Measurements from ENCODE around the gene ZAP70. TPM values are rescaled to one million over a fixed set of nuclear protein-coding genes. Genes with fewer than 3 reads are reported as not detected.

The ZAP70 gene
- total RNA-seq, 2 experiments from 2014 or later = 40.8 to 57.9 TPM

DNA sequence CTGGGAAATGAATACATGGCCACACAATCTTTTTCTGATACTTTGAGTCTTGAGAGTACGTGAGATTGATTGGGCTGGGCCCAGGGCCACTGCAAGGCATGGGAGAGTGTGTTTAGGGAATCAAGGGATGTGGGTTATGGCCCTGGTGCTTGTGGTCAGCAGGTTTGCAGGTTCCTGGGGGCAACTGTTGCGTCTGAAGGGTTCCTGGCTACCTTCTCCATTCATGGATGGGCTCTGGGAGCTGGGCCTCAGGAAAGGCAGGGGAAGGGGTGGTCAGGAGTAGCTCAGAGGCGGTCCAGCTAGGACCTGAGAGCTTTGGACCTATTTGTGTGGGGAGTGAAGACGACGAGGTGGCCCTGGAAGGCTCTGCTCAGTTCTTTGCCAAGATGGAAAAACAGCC lies 8.4 kb upstream of the ZAP70 start:
- ChIA-PET CTCF (ENCODE audit: unreplicated experiment) (no interaction called here), POLR2A (interaction anchor here (0.6 kb wide), 1 partner anchor 1227 kb away, joined by 3 read pairs; no protein-coding TSS in a partner anchor)
- Histone ChIP-seq H3K9me2 (ENCODE audit: insufficient read depth, low read length) (no peaks in the 10 kb centered on the region), H2AFZ (ENCODE audit: low read length) (no peak overlapping the region), H3K4me3 (ENCODE audit: low read depth, low read length, poor library complexity, severe bottlenecking) (no peak overlapping the region), H3K36me3 (ENCODE audit: insufficient read depth, low read length) (no peaks in the 10 kb centered on the region), H3K27ac (ENCODE audit: low read depth, low read length, poor library complexity, severe bottlenecking) (no peak overlapping the region), H3K4me2 (ENCODE audit: low read length) (no peak overlapping the region), H3K79me2 (ENCODE audit: insufficient read depth, low read depth, low read length) (no peaks in the 10 kb centered on the region), H4K20me1 (ENCODE audit: insufficient read depth, low read length) (no peaks in the 10 kb centered on the region), H3K9me3 (ENCODE audit: low read length) (no peaks in the 10 kb centered on the region), H3K4me1 (ENCODE audit: insufficient read depth, low read length, poor library complexity, severe bottlenecking) (no peaks in the 10 kb centered on the region)
- TF ChIP-seq, protein P1, sequence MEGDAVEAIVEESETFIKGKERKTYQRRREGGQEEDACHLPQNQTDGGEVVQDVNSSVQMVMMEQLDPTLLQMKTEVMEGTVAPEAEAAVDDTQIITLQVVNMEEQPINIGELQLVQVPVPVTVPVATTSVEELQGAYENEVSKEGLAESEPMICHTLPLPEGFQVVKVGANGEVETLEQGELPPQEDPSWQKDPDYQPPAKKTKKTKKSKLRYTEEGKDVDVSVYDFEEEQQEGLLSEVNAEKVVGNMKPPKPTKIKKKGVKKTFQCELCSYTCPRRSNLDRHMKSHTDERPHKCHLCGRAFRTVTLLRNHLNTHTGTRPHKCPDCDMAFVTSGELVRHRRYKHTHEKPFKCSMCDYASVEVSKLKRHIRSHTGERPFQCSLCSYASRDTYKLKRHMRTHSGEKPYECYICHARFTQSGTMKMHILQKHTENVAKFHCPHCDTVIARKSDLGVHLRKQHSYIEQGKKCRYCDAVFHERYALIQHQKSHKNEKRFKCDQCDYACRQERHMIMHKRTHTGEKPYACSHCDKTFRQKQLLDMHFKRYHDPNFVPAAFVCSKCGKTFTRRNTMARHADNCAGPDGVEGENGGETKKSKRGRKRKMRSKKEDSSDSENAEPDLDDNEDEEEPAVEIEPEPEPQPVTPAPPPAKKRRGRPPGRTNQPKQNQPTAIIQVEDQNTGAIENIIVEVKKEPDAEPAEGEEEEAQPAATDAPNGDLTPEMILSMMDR (conservative IDR thresholded peaks at IDR 0.05; ENCODE audit: low read length) = no peak
- no peak for TF ChIP-seq EZH2phosphoT487 (IDR thresholded peaks at IDR 0.05; ENCODE audit: borderline replicate concordance, low read depth, low read length)
- no peak for DNase-seq (ENCODE audit: low spot score)
- intact Hi-C loops (cut with micrococcal nuclease; ENCODE audit: unreplicated experiment) = no loop called here
- BruUV-seq (replicated peaks) = no TSS peak

DNA sequence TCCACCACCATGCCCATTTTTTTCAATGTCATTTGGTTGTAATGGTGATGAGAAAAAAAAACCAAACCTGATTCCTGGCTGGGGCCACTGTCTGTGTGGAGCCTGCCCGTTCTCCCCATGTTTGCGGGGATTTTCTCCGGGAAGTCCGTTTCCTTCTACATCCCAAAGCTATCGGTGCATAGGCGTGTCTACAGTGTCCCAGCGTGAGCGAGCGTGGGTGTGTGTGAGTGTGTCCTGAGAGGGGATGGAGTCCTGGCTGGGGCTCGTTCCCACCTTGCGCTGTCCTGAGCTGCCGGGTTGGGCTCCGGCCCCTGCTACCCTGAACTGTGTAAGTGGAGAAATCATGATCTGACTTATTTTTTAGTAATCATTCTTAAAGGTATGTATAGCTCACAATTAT lies 7.3 kb upstream of the ZAP70 start:
- Histone ChIP-seq H3K9me2 (ENCODE audit: insufficient read depth, low read length) (no peaks in the 10 kb centered on the region), H2AFZ (ENCODE audit: low read length) (no peak overlapping the region), H3K4me2 (ENCODE audit: low read length) (no peak overlapping the region), H3K79me2 (ENCODE audit: insufficient read depth, low read depth, low read length) (no peaks in the 10 kb centered on the region), H3K36me3 (ENCODE audit: insufficient read depth, low read length) (no peaks in the 10 kb centered on the region), H3K27ac (ENCODE audit: low read depth, low read length, poor library complexity, severe bottlenecking) (no peak overlapping the region), H3K4me1 (ENCODE audit: insufficient read depth, low read length, poor library complexity, severe bottlenecking) (no peaks in the 10 kb centered on the region), H3K9me3 (ENCODE audit: low read length) (no peaks in the 10 kb centered on the region), H3K4me3 (ENCODE audit: low read depth, low read length, poor library complexity, severe bottlenecking) (no peak overlapping the region), H4K20me1 (ENCODE audit: insufficient read depth, low read length) (no peaks in the 10 kb centered on the region)
- TF ChIP-seq, protein P1 (conservative IDR thresholded peaks at IDR 0.05; ENCODE audit: low read length) = no peak
- TF ChIP-seq EZH2phosphoT487 (IDR thresholded peaks at IDR 0.05; ENCODE audit: borderline replicate concordance, low read depth, low read length) = no peak
- no peak for DNase-seq (ENCODE audit: low spot score)
- no TSS peak for BruUV-seq (replicated peaks)
- ChIA-PET POLR2A (no interaction called here), CTCF (ENCODE audit: unreplicated experiment) (no interaction called here)
- intact Hi-C loops (cut with micrococcal nuclease; ENCODE audit: unreplicated experiment) = no loop called here

DNA sequence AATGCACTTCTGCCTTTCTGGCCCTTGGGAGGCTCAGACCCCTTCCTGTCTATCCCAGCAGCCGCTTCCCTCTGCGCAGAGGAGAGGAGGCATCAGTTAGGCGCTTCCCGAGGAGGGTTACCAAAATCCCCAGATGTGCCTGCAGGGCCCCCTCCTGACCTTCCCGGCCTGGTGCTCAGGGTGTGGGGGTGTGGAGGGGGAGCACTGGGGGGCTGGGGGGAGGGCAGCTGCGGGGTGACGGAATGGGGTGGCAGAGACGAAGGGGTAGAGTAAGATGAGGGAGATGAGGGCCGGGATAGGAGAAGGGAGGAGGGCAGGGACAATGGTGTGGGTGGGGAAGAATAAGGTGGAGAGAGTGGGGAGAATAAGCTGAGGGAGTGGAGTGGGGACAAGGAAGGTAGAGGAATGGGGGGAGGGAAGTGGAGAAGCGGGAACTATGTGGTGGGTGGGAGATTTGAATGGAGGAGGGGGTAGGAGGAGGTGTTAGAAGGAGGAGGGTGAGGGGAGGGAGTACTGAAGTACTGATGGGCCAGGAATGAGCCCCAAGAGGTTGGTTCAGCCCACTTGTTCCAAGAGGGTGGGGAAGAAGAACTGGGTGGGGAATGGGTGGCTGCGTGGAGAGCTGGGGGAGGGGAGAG lies 6.5 kb upstream of the ZAP70 start:
- intact Hi-C loops (cut with micrococcal nuclease; ENCODE audit: unreplicated experiment) = no loop called here
- Histone ChIP-seq H3K4me3 (ENCODE audit: low read depth, low read length, poor library complexity, severe bottlenecking) (no peak overlapping the region), H4K20me1 (ENCODE audit: insufficient read depth, low read length) (no peaks in the 10 kb centered on the region), H3K4me1 (ENCODE audit: insufficient read depth, low read length, poor library complexity, severe bottlenecking) (no peaks in the 10 kb centered on the region), H3K9me3 (ENCODE audit: low read length) (no peaks in the 10 kb centered on the region), H3K79me2 (ENCODE audit: insufficient read depth, low read depth, low read length) (no peaks in the 10 kb centered on the region), H3K4me2 (ENCODE audit: low read length) (no peak overlapping the region), H2AFZ (ENCODE audit: low read length) (no peak overlapping the region), H3K9me2 (ENCODE audit: insufficient read depth, low read length) (no peaks in the 10 kb centered on the region), H3K36me3 (ENCODE audit: insufficient read depth, low read length) (no peaks in the 10 kb centered on the region), H3K27ac (ENCODE audit: low read depth, low read length, poor library complexity, severe bottlenecking) (no peak overlapping the region)
- no TSS peak for BruUV-seq (replicated peaks)
- TF ChIP-seq, protein P1 (conservative IDR thresholded peaks at IDR 0.05; ENCODE audit: low read length) = no peak
- TF ChIP-seq EZH2phosphoT487 (IDR thresholded peaks at IDR 0.05; ENCODE audit: borderline replicate concordance, low read depth, low read length) = no peak
- ChIA-PET POLR2A (no interaction called here), CTCF (ENCODE audit: unreplicated experiment) (interaction anchor here (0.5 kb wide), 1 partner anchor 527 kb away, joined by 3 read pairs; no protein-coding TSS in a partner anchor)
- no peak for DNase-seq (ENCODE audit: low spot score)

Data from OCI-LY7 (cell line).